HG02642 (cell line): ENCODE data around the gene TTLL1.
"Not testable (repeated sequence)": the region's sequence is repeated elsewhere in the genome, so short reads cannot be mapped to it uniquely, and the experiment has no call there.

Experiments
- ATAC-seq: cut with Tn5 transposase; IDR thresholded peaks from one replicate; pipeline ENCODE4 v1.9.1; 2021; ENCODE audit warnings: mild to moderate bottlenecking; ENCODE audit not compliant: unreplicated experiment, poor library complexity

Gene TTLL1

DNA sequence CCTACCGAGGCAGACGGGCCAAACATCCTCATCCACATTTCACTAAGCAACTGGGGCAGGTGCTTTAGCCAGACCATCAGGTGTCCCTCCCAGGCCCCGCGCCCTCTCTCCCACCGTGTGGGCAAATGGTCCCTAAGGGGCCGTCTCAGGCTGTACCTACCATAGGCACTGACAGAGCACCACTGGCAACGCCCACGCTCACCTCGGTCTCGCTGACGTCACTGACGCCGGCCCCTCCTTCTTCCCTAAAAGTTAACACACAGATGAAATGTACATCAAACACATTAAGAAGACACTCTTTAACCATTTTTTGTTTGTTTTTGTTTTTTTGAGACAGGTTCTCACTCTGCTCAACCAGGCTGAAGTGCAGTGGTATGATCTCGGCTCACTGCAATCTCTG is 9.4 kb downstream of the TTLL1 start:
- ATAC-seq = no peak

DNA sequence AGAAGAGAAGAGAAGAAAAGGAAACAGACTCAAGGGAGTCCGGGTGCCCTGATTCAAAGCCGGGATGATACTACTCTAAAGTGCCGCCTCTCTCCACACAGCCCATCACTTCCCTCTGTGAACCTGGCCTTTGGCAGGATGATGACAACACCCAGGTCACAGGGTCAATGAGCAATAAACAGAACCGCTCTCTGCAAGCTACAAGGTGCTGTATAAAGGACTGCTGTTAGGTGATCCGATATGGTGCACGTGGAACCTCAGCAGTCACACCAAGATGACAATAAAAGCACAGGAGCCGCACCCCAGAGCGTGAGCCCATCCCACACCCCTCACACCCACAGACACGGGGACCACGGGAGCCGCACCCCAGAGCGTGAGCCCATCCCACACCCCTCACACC is 10.7 kb downstream of the TTLL1 start:
- no peak for ATAC-seq

DNA sequence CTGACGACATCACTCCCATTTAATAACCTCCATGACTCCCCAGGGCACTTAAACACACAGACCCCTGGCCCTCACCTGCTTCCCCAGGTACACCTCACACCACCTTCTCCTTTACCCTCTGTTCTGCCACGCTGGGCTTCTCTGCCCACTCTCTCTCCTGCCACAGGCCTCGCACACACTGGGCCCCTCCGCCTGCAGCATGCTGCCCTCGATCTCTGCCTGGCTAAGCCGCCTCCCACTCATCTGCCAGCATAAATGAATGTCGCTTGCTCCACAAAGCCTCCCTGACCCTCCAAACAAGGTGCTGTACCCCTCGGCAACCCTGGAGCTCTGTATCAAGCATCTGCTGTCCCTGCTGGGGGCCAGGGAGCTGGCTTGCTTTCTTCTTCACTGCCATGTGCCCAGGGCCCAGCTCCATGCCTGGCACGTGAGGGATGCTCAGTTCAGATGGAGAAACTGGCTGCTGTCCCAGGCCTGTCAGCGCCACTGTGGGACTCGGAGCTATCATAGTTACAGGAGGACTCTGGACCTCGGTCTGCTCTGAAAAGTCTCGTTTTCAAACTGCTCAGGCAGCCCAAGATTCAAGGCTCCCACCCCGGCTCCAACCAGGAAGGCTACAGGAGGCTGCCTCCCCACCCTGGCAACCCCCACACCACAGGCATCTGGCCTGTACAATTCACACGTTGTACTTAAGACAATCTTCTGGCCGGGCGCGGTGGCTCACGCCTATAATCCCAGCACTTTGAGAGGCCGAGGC is 11.9 kb downstream of the TTLL1 start:
- no peak for ATAC-seq

DNA sequence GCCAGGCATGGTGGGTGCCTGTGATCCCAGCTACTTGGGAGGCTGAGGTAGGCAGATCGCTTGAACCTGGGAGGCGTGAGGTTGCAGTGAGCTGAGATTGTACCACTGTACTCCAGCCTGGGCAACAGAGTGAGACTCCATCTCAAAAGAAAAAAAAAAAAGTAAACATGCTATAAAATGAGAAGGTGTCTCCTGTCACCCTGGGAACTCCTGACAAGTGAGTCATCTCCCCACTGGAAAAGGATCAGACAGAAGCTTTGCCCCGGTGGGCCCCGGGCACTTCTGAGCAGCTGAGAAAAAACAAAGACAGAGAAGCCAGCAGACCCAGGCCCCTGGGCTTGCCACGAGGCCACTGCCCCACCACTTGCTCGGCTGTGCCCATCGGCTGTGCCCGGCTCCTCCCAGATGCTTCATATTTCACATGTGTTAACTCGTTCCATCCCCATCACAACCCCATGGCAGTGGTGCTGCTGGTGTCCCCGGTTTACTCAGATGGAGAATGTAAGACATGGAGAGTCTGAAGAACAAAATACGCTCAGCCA is 22.3 kb downstream of the TTLL1 start:
- ATAC-seq = no peak

DNA sequence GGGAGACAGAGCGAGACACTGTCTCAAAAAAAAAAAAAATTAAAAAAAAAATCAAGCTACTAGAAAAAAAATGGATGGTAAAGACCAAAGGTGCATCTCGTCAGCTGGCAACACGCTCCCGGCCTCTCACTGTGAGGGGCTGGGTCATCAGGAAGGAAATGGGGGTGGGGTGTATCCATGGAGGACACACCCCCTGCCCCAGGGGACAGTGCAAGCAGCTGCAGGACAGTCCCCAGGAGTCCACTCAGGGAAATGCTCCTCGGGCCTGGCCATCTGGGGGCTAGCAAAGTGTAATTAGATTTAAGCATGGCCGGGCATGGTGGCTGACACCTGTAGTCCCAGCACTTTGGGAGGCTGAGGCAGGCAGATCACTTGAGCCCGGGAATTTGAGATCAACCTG is 23.1 kb downstream of the TTLL1 start:
- no peak for ATAC-seq

DNA sequence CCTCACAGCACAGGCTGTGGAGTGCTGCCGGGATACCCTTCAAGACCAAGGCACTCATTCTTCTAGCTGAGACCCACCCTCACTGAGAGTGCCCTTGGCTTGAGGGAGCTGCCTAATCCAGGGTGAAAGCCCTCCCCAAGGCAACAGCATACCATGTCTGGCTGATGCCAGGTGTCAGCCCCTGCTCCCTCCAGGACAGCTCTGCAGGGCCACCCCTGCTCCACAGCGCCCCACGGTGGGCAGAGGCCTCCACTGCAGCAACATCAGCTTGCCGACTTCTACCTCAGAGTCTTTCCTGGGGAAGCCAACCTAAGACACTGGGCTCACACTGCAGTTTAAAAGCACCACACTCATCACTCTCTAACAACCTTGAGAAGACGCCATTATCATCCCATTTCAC is 29.0 kb downstream of the TTLL1 start:
- no peak for ATAC-seq

DNA sequence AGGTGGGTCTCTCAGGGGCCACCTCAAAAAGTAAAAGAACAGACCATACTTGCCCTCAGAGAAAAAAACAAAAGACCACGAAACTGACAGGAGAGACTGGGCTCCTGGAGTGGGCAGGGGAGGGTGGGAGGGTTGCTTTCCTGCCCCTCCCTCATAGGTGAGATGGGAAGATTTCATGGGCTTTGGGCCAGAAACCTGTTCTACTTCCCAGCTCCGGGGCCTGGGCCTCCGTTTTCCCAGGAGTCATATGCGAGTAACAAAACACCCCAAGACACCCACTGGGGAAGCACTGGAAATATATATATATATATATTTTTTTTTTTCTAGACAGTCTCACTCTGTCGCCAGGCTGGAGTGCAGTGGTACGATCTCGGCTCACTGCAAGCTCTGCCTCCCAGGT is 31.6 kb downstream of the TTLL1 start:
- no peak for ATAC-seq

DNA sequence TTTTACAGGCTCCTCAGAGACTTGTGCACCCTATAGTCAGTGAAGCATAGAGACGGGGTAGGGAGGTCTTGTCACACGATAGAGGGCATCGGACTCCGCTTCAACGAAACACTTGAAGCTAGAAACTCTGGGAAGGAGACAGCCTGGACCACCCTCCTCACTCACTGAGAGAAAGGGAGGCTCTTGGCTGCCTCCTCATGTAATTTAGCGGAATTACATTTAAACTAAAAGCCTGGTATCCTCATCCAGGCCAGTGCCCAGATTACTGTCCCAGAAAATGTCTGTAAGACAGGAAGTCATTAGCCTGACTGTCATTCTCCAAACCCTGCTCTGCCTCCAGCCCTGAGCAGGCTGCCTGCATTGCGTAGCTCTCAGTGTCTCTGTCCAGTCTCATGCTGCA is 36.0 kb downstream of the TTLL1 start:
- ATAC-seq = no peak

DNA sequence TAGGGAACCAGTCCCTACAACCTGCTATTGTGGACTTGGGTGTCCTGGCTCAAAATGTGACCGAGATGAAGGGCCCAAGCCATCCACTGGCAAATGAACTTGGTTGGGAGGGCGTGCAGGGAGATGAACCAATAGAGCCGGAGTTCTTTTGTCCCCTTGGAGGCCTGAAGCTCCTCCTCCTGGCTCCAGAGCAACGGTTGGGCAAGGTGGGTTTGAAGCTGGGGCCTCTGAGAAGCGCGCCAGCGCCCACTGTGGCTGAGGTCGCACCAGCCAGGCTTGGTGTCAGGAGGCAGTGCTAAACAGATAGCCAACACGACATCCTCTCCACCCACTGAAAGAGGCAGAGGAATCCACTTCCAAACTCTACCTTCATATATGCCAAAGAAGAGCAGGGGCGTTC is 38.2 kb downstream of the TTLL1 start:
- ATAC-seq = no peak

DNA sequence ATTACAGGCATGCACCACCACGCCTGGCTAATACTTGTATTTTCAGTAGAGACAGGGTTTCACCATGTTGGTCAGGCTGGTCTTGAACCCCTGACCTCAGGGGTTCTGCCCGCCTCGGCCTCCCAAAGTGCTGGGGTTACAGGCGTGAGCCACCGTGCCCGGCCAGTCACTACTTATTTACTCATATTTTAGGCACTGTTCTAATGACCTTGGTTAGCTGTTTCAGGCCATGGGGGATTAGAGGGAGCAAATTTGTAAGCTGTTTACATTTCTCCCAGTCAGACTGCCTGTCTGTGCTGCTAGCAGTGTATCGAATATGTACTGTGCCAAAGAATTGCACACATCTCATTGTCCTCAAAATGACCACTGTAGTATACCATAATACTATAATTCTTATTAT is 41.6 kb downstream of the TTLL1 start:
- no peak for ATAC-seq

DNA sequence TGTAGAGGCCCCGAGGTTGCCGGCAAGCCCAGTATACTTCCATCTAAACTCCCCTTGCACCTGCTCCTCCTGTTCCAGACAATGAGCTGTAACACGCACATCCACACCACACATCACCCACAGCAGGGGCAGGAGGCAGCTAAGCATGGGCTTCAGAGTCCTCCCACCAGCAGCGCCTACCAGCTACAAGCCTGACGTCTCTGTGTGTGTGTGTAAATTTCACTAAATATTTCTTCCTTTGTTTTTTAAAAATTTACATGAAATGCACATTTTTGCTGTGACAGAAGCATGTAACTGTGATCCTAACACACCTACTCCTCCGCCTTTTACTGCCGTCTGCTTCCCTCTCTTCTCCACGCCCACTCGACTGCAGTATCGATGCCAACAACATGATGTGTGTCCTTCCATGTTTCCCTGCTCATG is 44.9 kb downstream of the TTLL1 start:
- ATAC-seq = no peak

DNA sequence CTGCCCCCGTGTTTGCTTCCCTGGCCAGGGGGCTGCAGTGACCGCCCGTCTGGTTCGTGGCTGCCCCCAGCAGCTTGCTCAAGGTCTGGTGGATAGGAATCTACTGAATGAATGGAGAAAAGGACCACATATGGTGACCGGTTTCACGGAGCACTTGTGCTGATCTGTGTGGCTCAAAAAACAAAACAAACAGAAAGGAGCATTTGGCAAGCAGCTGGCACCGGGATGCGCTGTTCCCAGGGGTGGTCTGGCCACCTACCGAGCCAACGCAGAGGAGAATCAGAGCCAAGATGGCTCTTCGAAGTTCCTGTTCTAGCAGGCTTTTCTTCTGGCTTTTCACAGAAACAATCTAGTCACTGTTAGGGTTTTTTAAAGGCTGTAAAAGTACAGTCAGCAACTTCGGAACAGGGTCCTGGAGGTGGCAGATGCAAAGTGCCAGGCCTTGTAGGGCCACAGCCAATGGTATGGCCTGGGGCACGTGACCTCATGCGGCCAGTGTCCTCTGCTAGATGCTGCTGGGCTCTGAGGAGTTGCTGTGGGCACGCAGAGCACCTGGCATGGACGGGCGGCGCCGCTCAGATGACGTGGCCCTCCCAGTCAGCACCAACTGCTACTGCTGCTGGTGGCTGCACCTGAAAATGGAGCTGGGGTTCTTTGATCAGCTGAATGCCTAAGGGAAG is 47.0 kb downstream of the TTLL1 start:
- no peak for ATAC-seq

DNA sequence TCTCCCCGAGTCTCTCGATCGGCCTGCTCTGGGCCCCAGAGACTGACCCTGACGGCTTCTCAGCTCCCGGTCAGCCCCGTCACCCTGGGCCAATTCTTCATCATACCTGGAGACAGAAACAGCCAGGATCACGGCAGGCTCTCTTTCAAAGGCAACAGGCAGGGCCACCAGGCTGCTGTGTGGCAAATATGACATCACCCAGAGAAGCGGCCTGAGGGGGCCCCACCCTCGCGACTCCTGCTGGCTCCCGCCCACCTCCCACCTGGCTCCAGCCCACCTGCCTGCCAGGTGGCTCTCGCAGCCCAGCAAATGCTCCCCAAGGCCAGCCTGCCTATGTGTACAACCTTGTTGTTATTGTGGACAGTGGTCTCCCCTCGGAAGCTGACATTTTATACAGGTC is 49.4 kb downstream of the TTLL1 start:
- no peak for ATAC-seq

DNA sequence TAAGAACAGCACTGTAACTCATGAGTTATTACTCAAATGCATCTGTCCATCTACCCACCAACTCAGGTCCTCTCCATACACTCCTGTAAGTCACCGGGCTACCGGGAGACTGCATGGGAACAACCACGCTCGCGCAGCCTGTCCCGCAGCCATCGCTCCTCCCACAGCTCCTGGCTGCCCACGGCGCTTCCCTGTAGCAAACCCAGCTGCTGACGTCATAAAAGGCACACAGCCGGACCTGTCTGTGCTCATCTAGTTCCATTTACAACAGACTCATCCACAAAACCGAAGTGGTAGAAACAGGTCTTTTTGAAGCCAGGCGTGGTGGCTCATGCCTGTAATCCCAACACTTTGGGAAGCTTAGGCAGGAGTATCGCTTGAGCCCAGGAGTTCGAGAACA is 50.9 kb downstream of the TTLL1 start:
- ATAC-seq = no peak

DNA sequence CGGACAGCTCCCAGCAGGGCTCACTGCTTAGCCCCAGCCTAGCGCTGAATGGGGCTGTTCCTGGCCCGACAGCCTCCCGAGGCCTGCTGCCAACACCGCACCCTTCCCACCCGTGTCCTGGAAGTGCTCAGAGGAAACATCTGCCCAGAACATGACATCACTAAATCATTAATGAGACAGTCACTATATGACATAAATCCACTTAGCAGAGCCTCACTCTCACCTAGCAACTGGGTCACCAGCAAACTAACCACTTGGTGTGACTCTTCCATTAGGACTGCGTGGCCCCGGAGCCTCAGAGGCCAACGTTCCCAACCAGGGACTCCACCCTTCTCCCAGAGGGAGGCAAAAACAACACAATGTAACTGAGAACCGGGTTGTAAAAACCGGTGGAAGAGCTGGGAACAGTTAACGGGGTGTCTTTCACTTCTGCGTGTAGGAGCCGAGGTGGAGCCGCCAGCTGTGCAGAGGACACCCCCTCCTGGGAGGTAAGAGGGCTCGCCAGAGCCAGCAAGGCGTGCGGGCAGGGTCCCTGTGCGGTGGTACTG is 52.8 kb downstream of the TTLL1 start:
- ATAC-seq = no peak

DNA sequence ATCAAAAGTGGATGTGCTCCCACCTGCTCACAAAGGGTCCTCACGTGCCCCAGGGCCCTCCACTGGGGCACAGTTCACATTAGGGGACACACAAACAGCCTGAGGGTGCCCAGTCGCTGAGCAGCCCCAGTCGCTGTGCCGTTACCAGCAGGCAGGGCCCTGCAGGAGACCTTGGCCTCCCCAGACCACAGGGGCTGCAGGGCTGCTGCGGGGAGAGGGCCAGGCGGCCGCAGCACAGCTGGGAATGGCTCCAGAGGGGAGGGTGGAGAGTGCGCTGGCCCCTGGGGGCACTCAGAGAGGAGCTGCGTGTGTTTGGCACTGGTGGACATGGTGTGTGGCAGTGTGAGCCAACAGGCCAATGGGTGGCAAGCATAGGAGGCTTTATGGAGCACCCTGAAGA is 53.9 kb downstream of the TTLL1 start:
- ATAC-seq = no peak

DNA sequence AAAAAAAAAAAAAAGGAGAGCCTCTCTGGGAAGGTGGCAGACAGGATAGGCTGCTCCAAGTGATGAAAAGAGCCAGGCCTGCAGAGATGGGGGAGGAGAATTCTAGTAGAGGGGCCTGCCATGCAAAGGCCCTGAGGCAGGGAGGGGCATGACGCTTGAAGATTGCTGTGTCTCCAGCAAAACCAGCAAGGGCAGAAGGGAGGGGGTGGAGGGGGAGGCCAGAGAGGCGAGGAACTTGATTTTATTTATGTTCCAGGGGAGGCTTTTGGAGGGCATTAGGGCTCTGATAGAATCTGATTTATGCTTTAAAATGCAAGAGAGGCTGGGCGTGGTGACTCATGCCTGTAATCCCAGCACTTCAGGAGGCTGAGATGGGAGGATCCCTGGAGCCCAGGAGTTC is 57.6 kb downstream of the TTLL1 start:
- ATAC-seq = no peak

DNA sequence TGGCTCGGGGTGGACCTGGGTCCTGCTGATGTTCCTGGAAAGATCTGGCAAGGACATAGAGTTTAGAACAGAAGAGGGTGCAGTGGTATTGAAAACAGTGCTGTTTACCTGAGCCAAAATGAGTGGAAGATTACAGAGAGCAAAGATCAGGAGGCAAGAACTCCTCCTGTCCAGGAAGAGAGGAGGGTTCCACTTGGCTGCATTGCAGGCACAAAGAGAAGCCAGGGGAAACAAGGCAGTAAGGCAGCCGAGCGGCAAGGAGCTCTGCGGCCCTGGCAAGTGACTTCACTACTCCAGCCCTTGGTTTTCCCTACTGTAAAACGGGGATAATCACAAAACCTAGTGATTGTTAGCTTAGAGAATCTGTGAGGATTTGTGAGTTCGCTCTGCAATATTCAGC is 70.6 kb downstream of the TTLL1 start:
- ATAC-seq = no peak

DNA sequence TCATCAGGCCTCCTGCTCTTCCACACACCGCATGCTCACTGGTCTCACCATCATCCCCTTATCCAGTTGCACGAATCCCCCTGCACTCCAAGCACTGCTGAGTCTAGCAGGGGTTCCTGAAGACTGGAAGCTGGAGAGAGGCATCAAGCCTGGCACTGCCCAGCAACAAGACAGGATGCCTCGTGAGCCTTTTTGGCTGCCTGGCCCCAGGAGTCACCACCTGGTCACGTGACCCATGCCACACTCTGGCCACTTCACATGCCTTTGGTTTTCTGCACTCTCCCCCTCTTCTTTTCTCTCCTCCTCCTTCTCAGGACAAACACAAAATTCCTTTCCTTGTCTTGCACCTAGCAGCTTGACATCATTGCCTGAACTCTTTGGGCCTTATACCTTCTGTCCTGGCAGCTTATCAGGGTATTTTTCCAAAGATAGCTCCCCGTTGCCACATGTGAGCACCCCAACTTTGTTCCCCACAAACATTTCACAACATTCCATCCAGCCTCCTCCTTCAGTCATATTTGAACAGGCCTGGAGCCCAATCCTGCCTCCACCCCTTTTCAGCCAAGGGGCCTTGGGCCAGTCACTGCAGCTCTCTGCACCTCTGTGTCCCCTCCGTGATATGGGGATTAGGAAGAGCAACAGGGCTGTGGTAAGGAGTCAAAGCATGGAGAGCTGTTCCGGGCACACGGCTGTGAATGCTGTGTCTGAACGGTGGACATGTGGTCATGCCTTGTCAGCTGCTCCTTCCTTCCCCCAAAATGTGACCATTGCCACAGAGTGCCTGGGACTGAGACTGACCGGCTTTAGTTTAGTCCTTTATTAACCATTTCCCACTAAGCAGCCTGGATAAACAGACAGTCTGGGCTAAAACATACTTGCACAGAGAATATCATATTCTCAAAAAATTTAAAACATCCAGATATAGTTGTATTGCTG is 71.4 kb downstream of the TTLL1 start:
- no peak for ATAC-seq

DNA sequence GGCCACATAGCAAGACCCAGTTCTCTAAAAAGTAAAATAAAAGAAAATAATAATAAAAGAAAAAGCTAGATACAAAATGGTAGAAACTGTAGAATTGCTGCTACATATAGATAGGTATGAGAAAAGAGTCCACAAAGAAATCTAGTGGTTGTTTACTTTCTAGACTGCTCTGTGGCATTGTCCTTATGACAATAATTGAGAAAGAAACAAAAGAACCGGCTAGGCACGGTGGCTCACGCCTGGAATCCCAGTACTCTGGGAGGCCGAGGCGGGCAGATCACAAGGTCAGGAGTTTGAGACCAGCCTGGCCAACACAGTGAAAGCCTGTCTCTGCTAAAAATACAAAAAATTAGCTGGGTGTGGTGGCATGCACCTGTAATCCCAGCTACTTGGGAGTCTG is 73.0 kb downstream of the TTLL1 start:
- ATAC-seq = not testable (repeated sequence)

DNA sequence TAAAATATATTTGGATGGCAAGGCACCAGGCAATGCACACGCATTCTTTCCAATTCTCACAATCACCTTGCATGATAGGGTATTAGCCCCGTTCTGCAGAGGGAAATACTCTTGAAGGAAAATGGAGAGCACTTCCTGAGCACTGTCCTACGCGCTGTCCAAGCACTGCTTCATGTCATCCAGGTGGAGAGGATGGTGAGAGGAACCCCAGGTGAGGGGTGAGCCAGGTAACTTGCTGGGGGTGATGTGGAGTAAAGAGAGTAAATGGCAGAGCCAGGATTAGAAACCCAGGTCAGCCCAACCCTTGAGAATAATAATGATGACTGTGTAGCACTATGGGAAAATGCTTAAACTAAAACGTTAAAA is 73.5 kb downstream of the TTLL1 start:
- ATAC-seq = no peak
